Measurements from ENCODE around the gene NOL4L. TPM values are rescaled to one million over a fixed set of nuclear protein-coding genes. Genes with fewer than 3 reads are reported as not detected.

NOL4L gene
- polyA plus RNA-seq, 2 of the 4 experiments (the other 2 are of a cell fraction), result 9.5 to 11.8 TPM

- no peak overlapping the region for H3K27ac ChIP-seq
These were observed 149.6 kb downstream of the NOL4L start for GRCh38 chr20:32435449-32436107.

GRCh38 chr20:32434434-32434833 lies 150.7 kb downstream of the NOL4L start:
- ChIA-PET CTCF (interaction anchor here (1.1 kb wide), 2 partner anchors 10 to 52 kb away, joined by 3 to 4 read pairs; no protein-coding TSS in a partner anchor), POLR2A (no interaction called here)
- ATAC-seq (no peak), FAIRE-seq (no peak), DNase-seq (ENCODE audit: low read depth in 1 of 2, low spot score in 1 of 2) (no peak)
- WGBS (ENCODE audit: missing lambda C conversion rate), result 92% methylated on average over 15 of the region's 19 CpGs
- Histone ChIP-seq H3K4me1 (no peaks in the 10 kb centered on the region), H3K4me2 (no peak overlapping the region), H3K27ac (no peak overlapping the region), H3K9me3 (no peaks in the 10 kb centered on the region), H3K4me3 (no peak overlapping the region)
- TF ChIP-seq MAZ (IDR thresholded peaks at IDR 0.05; ENCODE audit: borderline replicate concordance, low read depth, low read length) (no peak), CEBPB (IDR thresholded peaks at IDR 0.05) (no peak), ESRRA (IDR thresholded peaks at IDR 0.05; ENCODE audit: borderline replicate concordance, low read length) (no peak), KDM5A (IDR thresholded peaks at IDR 0.05) (no peak), JUN (IDR thresholded peaks at IDR 0.05) (no peak), GATA3 (IDR thresholded peaks at IDR 0.05; ENCODE audit: borderline replicate concordance) (no peak), FOSL2 (IDR thresholded peaks at IDR 0.05) (no peak), FOSL2 (CRISPR knock-in tag; IDR thresholded peaks at IDR 0.05) (no peak), BCL3 (IDR thresholded peaks at IDR 0.05) (no peak), CTCF (IDR thresholded peaks at IDR 0.05) (no peak), HOXA7 (CRISPR knock-in tag; IDR thresholded peaks at IDR 0.05) (no peak), HOXB5 (CRISPR knock-in tag; IDR thresholded peaks at IDR 0.05) (no peak), RCOR1 (IDR thresholded peaks at IDR 0.05; ENCODE audit: low read depth, low read length) (no peak), KDM1A (IDR thresholded peaks at IDR 0.05; ENCODE audit: low read depth) (no peak), RNF2 (IDR thresholded peaks at IDR 0.05; ENCODE audit: borderline replicate concordance, low read depth) (no peak), HES2 (IDR thresholded peaks at IDR 0.05) (no peak), ELK1 (IDR thresholded peaks at IDR 0.05; ENCODE audit: low read depth, low read length) (no peak)

More at GRCh38 chr20:32435449-32436107, 149.6 kb downstream of the NOL4L start:
- DNase-seq (ENCODE audit: low read depth in 1 of 2, low spot score in 1 of 2) (no peak), ATAC-seq (no peak), FAIRE-seq (no peak)
- no peak overlapping the region for H3K4me2 ChIP-seq
- no peaks in the 10 kb centered on the region for H3K4me1 ChIP-seq
- H3K4me3 ChIP-seq, result no peak overlapping the region
- ChIA-PET POLR2A (no interaction called here), CTCF (interaction anchor here (1.1 to 1.2 kb wide), 3 partner anchors 19 to 50 kb away, joined by 3 to 4 read pairs (median 3); no protein-coding TSS in a partner anchor)
- WGBS (ENCODE audit: missing lambda C conversion rate), result 93% methylated on average over 12 of the region's 12 CpGs
- TF ChIP-seq E2F6 (IDR thresholded peaks at IDR 0.05; ENCODE audit: borderline replicate concordance, low read depth), result no peak
- no peak for TF ChIP-seq TFCP2L1 (CRISPR knock-in tag; IDR thresholded peaks at IDR 0.05)
- no peak for TF ChIP-seq HOXB5 (CRISPR knock-in tag; IDR thresholded peaks at IDR 0.05)
- TF ChIP-seq RFX5 (IDR thresholded peaks at IDR 0.05), result no peak
- H3K9me3 ChIP-seq, result no peaks in the 10 kb centered on the region
